HEK293T (cell line): Measurements from ENCODE around the gene OPCML.

Experiments
- CTCF ChIA-PET: fragments of 350-600 bp; formaldehyde crosslinking; extraction: SDS; loops from one replicate; lab custom pipeline; 2021; ENCODE audit warnings: antibody characterized with exemption, inconsistent platforms; lab: Yijun Ruan, JAX
- POLR2A ChIA-PET: fragments of 350-600 bp; formaldehyde crosslinking; extraction: SDS; loops from one replicate; lab custom pipeline; 2020; ENCODE audit warnings: antibody characterized with exemption, inconsistent platforms; lab: Yijun Ruan, JAX
- DNase-seq: peaks from one replicate; pipeline ENCODE4 v3.0.0; 2012; ENCODE audit warnings: mixed read lengths; ENCODE audit errors: extremely low spot score
- ARNT ChIP-seq: fragments of 450-650 bp; IDR thresholded peaks from 2 replicates; pipeline ENCODE4 v1.6.1; 2017; ENCODE audit warnings: mild to moderate bottlenecking
- BHLHE40 ChIP-seq: fragments of 450-650 bp; IDR thresholded peaks from 2 replicates; pipeline ENCODE4 v1.6.1; 2016; ENCODE audit warnings: mild to moderate bottlenecking, moderate library complexity, borderline replicate concordance
- CTBP1 ChIP-seq: fragments of 450-650 bp; IDR thresholded peaks from 2 replicates; pipeline ENCODE4 v1.6.1; 2016; ENCODE audit warnings: borderline replicate concordance
- ELF4 ChIP-seq: fragments of 450-650 bp; IDR thresholded peaks from 2 replicates; pipeline ENCODE4 v1.6.1; 2017; ENCODE audit warnings: antibody characterized with exemption
- FOXA1 ChIP-seq: fragments of 450-650 bp; IDR thresholded peaks from 2 replicates; pipeline ENCODE4 v1.6.1; 2016; ENCODE audit warnings: mild to moderate bottlenecking
- FOXK2 ChIP-seq: fragments of 450-650 bp; IDR thresholded peaks from 2 replicates; pipeline ENCODE4 v1.6.1; 2016; ENCODE audit warnings: mild to moderate bottlenecking
- FOXM1 ChIP-seq: fragments of 450-650 bp; IDR thresholded peaks from 2 replicates; pipeline ENCODE4 v1.6.1; 2017; ENCODE audit warnings: mild to moderate bottlenecking, borderline replicate concordance
- HDGF ChIP-seq: fragments of 450-650 bp; IDR thresholded peaks from 2 replicates; pipeline ENCODE4 v1.6.1; 2017; ENCODE audit warnings: antibody characterized with exemption, borderline replicate concordance
- L3MBTL2 ChIP-seq: fragments of 450-650 bp; conservative IDR thresholded peaks from 2 replicates; pipeline ENCODE4 v1.6.1; 2016; ENCODE audit warnings: mild to moderate bottlenecking
- LEF1 ChIP-seq: fragments of 450-650 bp; IDR thresholded peaks from 2 replicates; pipeline ENCODE4 v1.6.1; 2017; ENCODE audit warnings: mild to moderate bottlenecking, borderline replicate concordance
- NFRKB ChIP-seq: fragments of 450-650 bp; IDR thresholded peaks from 2 replicates; pipeline ENCODE4 v1.6.1; 2016; ENCODE audit warnings: mild to moderate bottlenecking, moderate library complexity
- SP1 ChIP-seq: fragments of 450-650 bp; IDR thresholded peaks from 2 replicates; pipeline ENCODE4 v1.6.1; 2017
- SUZ12 ChIP-seq: fragments of 450-650 bp; IDR thresholded peaks from 2 replicates; pipeline ENCODE4 v1.6.1; 2016; ENCODE audit warnings: mild to moderate bottlenecking
- TARDBP ChIP-seq: fragments of 450-650 bp; IDR thresholded peaks from 2 replicates; pipeline ENCODE4 v1.6.1; 2016
- ZNF384 ChIP-seq: fragments of 450-650 bp; IDR thresholded peaks from 2 replicates; pipeline ENCODE4 v1.6.1; 2016
- TF ChIP-seq, protein P1 (sequence below): fragments of 450-650 bp; IDR thresholded peaks from 2 replicates; pipeline ENCODE4 v1.6.1; 2016

Gene OPCML

GRCh38 chr11:132549001-132549400 lies 983.3 kb downstream of the OPCML start:
- no peak for TF ChIP-seq LEF1
- no peak for TF ChIP-seq ELF4
- TF ChIP-seq L3MBTL2 = no peak
- TF ChIP-seq ZNF384 = no peak
- TF ChIP-seq CTBP1 = no peak
- no peak for TF ChIP-seq FOXA1
- TF ChIP-seq NFRKB = no peak
- TF ChIP-seq TARDBP = no peak
- no peak for TF ChIP-seq FOXK2
- TF ChIP-seq, protein P1, sequence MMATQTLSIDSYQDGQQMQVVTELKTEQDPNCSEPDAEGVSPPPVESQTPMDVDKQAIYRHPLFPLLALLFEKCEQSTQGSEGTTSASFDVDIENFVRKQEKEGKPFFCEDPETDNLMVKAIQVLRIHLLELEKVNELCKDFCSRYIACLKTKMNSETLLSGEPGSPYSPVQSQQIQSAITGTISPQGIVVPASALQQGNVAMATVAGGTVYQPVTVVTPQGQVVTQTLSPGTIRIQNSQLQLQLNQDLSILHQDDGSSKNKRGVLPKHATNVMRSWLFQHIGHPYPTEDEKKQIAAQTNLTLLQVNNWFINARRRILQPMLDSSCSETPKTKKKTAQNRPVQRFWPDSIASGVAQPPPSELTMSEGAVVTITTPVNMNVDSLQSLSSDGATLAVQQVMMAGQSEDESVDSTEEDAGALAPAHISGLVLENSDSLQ = no peak
- TF ChIP-seq SP1 = no peak
- no peak for TF ChIP-seq BHLHE40
- no peak for TF ChIP-seq FOXM1
- no peak for TF ChIP-seq HDGF
- no peak for TF ChIP-seq SUZ12
- no peak for TF ChIP-seq ARNT
- ChIA-PET POLR2A (no interaction called here), CTCF (no interaction called here)
- DNase-seq = no peak

GRCh38 chr11:132544007-132544406 lies 988.3 kb downstream of the OPCML start:
- ChIA-PET POLR2A (no interaction called here), CTCF (no interaction called here)
- no peak for TF ChIP-seq FOXM1
- no peak for TF ChIP-seq L3MBTL2
- TF ChIP-seq, protein P1 = no peak
- TF ChIP-seq ZNF384 = no peak
- no peak for TF ChIP-seq NFRKB
- no peak for TF ChIP-seq LEF1
- TF ChIP-seq ELF4 = no peak
- TF ChIP-seq SUZ12 = no peak
- TF ChIP-seq HDGF = no peak
- no peak for TF ChIP-seq TARDBP
- no peak for TF ChIP-seq BHLHE40
- TF ChIP-seq CTBP1 = no peak
- TF ChIP-seq FOXK2 = no peak
- no peak for TF ChIP-seq FOXA1
- no peak for TF ChIP-seq SP1
- no peak for TF ChIP-seq ARNT
- no peak for DNase-seq

DNA sequence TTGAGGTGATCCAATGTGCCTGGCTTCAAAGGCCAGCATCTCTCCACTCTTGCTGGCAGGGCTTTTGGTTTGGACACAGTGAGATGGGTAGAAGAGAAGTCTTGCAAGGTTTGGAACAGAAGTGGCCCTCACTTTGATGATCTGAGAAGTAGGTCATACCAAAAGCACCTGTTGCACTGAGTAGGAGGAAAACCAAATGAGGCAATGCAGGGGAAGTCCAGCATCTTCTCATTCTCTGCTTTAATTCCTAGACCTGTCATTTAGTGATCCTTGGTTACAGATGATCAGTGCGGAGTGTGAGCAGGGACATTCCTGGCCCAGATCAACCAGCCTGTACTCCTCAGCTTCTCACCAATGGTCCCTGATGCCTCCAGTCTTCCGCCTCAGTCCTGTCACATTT lies 990.5 kb downstream of the OPCML start:
- TF ChIP-seq CTBP1 = no peak
- no peak for TF ChIP-seq FOXM1
- TF ChIP-seq ELF4 = no peak
- ChIA-PET POLR2A (no interaction called here), CTCF (no interaction called here)
- no peak for DNase-seq

DNA sequence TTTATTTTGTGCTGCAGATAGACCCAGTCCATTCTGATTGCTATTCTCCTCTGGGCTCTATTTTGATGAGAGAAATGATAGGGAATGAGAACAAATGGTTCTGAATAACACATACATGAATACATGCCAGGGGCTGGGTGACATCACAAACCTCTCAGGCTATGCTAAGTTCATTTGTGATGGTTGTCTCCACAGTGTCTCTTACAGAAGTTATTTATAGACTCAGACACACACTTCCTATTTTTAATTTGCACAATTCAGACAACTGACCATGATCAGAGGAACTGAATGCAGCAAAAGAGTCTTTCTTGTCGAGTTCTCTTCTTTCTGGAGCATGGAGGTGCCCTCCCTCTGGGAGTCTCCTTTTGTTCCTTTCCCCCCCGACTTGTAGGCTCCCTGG lies 991.7 kb downstream of the OPCML start:
- TF ChIP-seq ELF4 (no peak), FOXK2 (no peak), SP1 (no peak), FOXA1 (no peak), CTBP1 (no peak), FOXM1 (no peak), HDGF (no peak), NFRKB (no peak), L3MBTL2 (no peak), TARDBP (no peak), BHLHE40 (no peak), ZNF384 (no peak), SUZ12 (no peak), ARNT (no peak), LEF1 (no peak)
- TF ChIP-seq, protein P1 = no peak
- CTCF ChIA-PET = no interaction called here
- DNase-seq = no peak
- POLR2A ChIA-PET = no interaction called here

DNA sequence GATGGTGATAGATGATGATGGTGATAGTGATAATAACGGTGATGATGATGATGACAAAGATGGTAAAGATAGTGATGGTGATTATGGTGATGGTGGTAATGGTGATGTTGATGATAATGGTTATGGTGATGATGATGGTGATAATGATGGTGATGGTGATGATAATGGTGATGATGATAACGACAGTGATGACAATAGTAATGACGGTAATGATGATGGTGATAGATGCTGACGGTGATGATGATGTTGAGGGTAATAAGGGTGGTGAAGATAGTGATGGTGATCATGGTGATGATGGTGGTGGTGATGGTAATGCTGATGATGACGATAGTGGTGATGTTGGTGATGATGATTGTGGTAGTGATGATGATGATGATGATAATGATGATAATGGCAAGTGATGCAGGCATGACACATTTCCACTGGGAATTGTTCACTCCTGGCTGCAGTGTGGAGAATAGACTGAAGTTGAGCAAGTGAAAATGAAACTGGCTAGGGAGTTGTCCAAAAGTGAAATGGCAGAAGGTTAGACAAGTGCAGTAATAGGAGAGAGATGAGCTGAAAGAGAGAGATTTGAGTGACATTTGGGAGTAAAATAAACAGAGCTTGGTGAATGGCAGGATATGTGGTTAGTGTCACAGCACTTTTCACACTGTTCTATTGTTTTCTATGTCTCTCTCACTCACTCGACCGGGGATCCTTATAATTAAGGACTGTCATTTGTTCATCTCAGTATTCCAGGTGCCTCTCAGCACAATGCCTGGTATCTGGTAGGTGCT lies 992.5 kb downstream of the OPCML start:
- no peak for DNase-seq
- POLR2A ChIA-PET = no interaction called here
- CTCF ChIA-PET = no interaction called here
- TF ChIP-seq CTBP1 (no peak), SP1 (no peak), ARNT (no peak), ELF4 (no peak), TARDBP (no peak), FOXA1 (no peak), L3MBTL2 (no peak), SUZ12 (no peak)
- TF ChIP-seq, protein P1 = no peak
